Epithelial cell of esophagus (primary cell): ENCODE data around the gene UMOD.

Experiments used
- DNase-seq: peaks from one replicate; pipeline ENCODE4 v3.0.0; 2010; ENCODE audit warnings: low read depth
- H3K4me3 ChIP-seq: 2 replicates; pipeline ENCODE4 v1.5.1; 2011; ENCODE audit warnings: mild to moderate bottlenecking, low read length, control low read depth
- TF ChIP-seq, protein P1 (sequence below): IDR thresholded peaks from 2 replicates; pipeline ENCODE4 v1.5.1; 2011; ENCODE audit warnings: low read depth, mild to moderate bottlenecking, low read length, control low read depth, inconsistent platforms; ENCODE audit not compliant: insufficient read depth; ENCODE audit errors: missing control alignments

Gene UMOD

DNA sequence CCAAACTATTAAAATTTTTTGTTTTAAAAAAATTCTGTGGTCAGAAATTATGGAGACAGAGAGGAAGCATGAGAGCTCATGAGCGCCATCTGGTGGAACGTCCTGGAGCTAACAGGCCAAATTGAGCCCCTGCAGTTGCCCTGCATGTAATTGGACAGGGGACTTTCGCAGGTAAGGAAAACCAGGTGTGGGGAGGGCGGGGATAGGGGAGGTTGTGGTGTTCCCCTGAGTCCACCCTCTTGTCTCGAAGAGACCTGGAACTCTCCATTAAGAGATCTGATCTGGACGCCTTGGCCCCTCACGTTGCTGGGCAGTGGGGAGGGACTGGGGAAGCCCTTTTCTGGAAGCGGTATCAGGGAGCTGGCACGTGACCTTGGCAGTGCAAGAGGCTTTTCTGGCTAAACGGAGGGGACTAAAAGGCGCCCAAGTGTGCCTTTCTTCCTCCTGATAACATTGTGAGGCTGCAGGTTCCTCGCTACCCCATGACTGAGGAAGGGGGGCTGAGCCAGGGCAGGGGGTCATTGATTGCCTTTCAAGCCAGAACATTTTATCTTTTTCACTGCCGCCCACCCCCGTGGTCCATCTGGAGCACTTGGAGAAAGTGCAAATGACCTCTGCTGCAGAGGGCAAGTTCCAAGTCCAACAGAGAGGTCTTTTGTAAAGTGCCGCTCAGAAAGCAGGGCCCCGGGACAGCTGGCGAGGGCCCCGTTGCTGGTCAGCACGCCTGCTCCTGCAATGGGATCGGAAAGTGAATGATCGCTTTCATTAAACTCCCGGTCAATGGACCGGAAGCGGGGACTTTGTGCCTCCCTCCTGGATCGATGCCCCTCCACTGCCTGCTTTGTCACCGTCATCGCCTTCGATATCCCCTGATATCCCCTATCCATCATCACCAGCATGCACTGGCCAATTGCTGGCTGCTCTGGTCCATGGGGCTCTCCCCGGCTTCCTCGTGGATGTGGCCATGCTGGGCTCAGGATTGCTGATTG is 33.6 kb upstream of the UMOD start:
- peak; percentile 51 for DNase-seq
- H3K4me3 ChIP-seq, result no peak overlapping the region
- TF ChIP-seq, protein P1, sequence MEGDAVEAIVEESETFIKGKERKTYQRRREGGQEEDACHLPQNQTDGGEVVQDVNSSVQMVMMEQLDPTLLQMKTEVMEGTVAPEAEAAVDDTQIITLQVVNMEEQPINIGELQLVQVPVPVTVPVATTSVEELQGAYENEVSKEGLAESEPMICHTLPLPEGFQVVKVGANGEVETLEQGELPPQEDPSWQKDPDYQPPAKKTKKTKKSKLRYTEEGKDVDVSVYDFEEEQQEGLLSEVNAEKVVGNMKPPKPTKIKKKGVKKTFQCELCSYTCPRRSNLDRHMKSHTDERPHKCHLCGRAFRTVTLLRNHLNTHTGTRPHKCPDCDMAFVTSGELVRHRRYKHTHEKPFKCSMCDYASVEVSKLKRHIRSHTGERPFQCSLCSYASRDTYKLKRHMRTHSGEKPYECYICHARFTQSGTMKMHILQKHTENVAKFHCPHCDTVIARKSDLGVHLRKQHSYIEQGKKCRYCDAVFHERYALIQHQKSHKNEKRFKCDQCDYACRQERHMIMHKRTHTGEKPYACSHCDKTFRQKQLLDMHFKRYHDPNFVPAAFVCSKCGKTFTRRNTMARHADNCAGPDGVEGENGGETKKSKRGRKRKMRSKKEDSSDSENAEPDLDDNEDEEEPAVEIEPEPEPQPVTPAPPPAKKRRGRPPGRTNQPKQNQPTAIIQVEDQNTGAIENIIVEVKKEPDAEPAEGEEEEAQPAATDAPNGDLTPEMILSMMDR, result peak; percentile 80

DNA sequence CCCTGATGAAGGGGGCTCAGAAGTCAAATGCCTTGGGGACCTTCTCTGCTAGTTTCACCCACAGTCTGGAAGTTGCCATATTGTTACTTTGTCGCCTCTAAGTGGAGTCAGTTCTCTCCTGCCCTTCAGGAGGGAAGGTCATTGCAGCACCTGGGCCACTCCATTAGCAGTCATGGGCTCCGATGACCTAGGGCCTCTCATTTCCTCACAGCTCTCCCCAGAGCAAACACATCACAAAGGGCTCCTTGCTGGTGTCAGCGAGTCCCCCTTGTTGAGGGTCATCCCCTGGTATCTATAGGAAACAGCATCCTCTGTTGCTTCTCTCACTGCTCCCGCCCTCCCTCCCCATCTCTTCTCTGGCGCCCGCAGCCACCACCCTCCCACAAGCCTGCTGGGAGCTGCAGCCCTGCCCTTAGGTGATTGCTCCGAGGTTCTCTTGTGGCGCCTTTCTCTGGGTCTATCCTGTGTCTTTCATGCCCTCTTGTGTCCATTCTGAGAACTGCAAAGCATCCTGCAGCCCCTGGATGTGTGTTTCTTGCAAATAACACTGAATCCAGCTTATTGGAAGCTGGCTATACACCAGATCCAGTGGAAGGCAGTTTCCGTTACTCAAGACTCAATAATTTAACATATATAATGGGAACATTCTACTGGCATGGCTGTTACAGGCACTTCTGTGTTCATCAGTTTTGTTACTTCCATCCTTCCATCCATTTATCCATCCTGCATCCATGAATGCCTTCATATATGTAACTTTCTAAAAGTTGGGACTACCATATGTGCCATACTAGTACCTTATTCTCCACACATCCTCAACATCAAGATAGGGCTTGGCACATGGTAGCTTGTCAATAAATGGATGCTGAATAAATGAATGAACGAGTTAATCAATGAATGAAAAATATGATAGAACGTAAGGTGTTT is 30.9 kb upstream of the UMOD start:
- peak; percentile 59 for DNase-seq
- TF ChIP-seq, protein P1, result peak; percentile 81

DNA sequence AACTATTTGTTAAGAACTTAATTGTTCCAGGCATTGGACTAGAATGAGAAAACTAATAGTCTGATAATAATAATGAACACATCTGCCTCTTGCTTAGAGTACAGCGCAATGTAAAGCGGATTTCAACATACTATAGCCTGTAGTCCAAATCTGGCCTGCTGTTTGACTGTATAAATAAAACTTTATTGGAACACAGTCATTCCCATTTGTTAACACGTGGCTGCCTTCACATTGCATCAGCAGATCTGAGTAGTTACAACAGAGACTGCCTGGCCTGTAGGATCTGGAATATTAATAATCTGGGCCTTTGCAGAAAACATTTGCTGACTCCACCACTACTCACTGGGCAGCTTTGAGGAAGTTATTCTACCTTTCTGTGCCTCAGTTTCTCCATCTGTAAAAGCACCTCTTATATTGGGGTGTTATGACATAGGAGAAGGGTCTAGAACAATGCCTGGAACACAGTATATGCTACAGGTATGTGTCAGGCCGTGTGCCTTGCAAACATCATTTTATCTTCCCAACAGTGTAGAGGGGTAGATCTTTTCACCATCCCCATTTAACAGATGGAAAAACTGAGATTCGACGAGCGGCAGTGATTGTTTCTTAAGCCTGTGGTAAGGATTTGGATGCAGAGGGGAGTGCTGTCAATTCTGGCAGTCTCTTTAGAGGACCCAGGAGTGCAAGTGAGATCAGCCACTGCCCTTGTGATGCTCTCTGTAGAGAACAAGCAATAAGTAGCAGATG is 29.9 kb upstream of the UMOD start:
- H3K4me3 ChIP-seq, result no peak overlapping the region
- DNase-seq, result no peak
- TF ChIP-seq, protein P1, result no peak

More for the DNA sequence above, 30.9 kb upstream of the UMOD start:
- H3K4me3 ChIP-seq, result no peak overlapping the region

DNA sequence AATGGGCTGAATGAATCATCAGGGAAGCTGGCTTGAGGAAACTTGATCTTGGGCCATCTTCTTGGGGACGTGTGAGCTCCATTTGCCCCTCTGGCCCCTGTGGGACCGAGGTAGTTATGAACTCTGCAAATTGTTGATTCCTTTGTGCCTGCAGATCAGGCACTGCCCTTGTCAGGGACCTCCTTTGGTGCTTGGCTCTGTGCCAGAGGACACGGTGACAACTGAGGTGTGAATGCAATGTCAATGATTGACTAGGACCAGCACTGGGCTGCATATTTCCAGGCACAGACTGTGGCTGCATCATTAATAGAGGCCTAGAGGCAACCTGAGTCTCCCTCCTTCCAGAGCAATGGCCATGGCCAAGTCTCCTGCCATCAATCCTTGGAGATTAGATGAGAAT is 28.3 kb upstream of the UMOD start:
- no peak overlapping the region for H3K4me3 ChIP-seq
- TF ChIP-seq, protein P1, result no peak
- DNase-seq, result no peak

DNA sequence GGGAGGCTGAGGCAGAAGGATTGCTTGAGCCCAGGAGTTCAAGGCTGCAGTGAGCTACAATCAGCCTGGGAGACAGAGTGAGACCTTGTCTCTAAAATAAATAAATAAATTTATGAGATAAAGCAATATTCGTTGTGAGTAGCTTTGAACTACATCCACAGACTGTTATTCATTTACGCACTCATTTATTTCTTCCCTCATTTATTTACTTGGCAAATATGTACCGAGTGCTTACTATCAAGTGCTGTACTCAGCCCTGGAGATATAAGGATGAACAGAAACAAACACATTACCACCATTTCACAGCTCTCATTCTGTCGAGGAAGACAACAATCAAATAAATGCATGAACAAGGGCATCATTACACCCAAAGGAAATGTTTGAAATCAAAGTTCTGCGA is 24.7 kb upstream of the UMOD start:
- TF ChIP-seq, protein P1, result no peak
- DNase-seq, result no peak
- no peak overlapping the region for H3K4me3 ChIP-seq

DNA sequence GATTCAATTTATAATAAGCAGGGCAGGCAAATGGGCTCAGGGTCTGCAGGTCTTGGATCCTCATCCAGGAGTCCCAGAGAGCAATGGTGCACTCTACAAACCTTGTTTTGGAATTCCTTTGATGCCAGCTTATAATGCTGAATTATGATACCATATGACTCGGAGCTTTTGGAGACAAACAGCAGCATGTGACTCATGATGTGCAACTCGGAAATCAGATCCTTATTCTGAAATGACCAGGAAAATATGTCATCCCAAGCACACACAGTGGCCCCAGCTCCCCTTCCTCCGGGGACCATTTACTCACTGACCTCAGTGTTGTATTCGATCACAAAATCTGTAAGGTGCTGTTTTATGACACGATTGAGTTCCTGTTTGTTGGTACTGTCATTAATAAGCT is 20.2 kb upstream of the UMOD start:
- H3K4me3 ChIP-seq, result no peak overlapping the region
- DNase-seq, result no peak
- TF ChIP-seq, protein P1, result no peak
